Neutrophil (primary cell): Measurements from ENCODE around the gene PMF1.

Source experiments
- H3K27ac ChIP-seq: fragments of 200-600 bp; sonication (generic); 2 replicates; pipeline ENCODE4 v1.5.1; 2016; ENCODE audit warnings: mild to moderate bottlenecking, moderate library complexity
- H3K27me3 ChIP-seq: fragments of 200-600 bp; sonication (generic); 2 replicates; pipeline ENCODE4 v1.6.0; 2016; ENCODE audit warnings: mild to moderate bottlenecking
- H3K36me3 ChIP-seq: fragments of 200-600 bp; sonication (generic); 2 replicates; pipeline ENCODE4 v1.5.1; 2017
- H3K4me1 ChIP-seq, 2 experiments: fragments of 200-600 bp in 1 of 2; sonication (generic) in 1 of 2; 1 replicate in 1 of 2; 2 replicates in 1 of 2; pipeline versions ENCODE4 v1.5.1 to v1.6.1; 2013 to 2016; ENCODE audit warnings: low read depth in 1 of 2, low read length in 1 of 2, mild to moderate bottlenecking in 1 of 2, moderate library complexity in 1 of 2; ENCODE audit not compliant: control insufficient read depth in 1 of 2, insufficient read depth in 1 of 2
- H3K4me3 ChIP-seq, 2 experiments: fragments of 200-600 bp in 1 of 2; sonication (generic) in 1 of 2; 1 replicate in 1 of 2; 2 replicates in 1 of 2; pipeline ENCODE4 v1.5.1; 2013 to 2016; ENCODE audit warnings: low read depth in 1 of 2, low read length in 1 of 2, mild to moderate bottlenecking in 1 of 2, moderate library complexity in 1 of 2
- H3K9me3 ChIP-seq: fragments of 200-600 bp; sonication (generic); 2 replicates; pipeline ENCODE4 v1.5.1; 2016
- CTCF ChIP-seq: fragments of 200-600 bp; sonication (generic); IDR thresholded peaks from 2 replicates; pipeline ENCODE4 v1.5.1; 2016; ENCODE audit warnings: antibody characterized with exemption

PMF1 gene

GRCh38 chr1:156228501-156228900 is 15.7 kb downstream of the PMF1 start:
- no peak for TF ChIP-seq CTCF
- no peaks in the 10 kb centered on the region for H3K27me3 ChIP-seq
- H3K9me3 ChIP-seq, result no peaks in the 10 kb centered on the region
- H3K4me1 ChIP-seq, result peaks cover 6 to 10% of the 10 kb centered on the region in 2 experiments
- H3K27ac ChIP-seq, result no peak overlapping the region
- peaks cover 40% of the 10 kb centered on the region for H3K36me3 ChIP-seq
- H3K4me3 ChIP-seq, result no peak overlapping the region

GRCh38 chr1:156229809-156230472 is 17.1 kb downstream of the PMF1 start:
- H3K4me3 ChIP-seq, result no peak overlapping the region
- H3K9me3 ChIP-seq, result no peaks in the 10 kb centered on the region
- H3K4me1 ChIP-seq, result peaks cover 5 to 8% of the 10 kb centered on the region in 2 experiments
- no peak overlapping the region for H3K27ac ChIP-seq
- no peaks in the 10 kb centered on the region for H3K27me3 ChIP-seq
- TF ChIP-seq CTCF, result no peak
- peaks cover 47% of the 10 kb centered on the region for H3K36me3 ChIP-seq

- H3K27ac ChIP-seq, result no peak overlapping the region
- H3K9me3 ChIP-seq, result no peaks in the 10 kb centered on the region
- H3K4me3 ChIP-seq, result no peak overlapping the region
- H3K4me1 ChIP-seq, result peaks cover under 1 to 4% of the 10 kb centered on the region in 2 experiments
- H3K36me3 ChIP-seq, result peaks cover 50% of the 10 kb centered on the region
- H3K27me3 ChIP-seq, result no peaks in the 10 kb centered on the region
- TF ChIP-seq CTCF, result no peak
Measured at GRCh38 chr1:156230473-156230837, 17.6 kb downstream of the PMF1 start.

GRCh38 chr1:156232201-156232894 is 19.5 kb downstream of the PMF1 start:
- Histone ChIP-seq H3K27ac (no peak overlapping the region), H3K27me3 (no peaks in the 10 kb centered on the region), H3K36me3 (peaks cover 61% of the 10 kb centered on the region), H3K9me3 (no peaks in the 10 kb centered on the region), H3K4me1 (no peaks in the 10 kb centered on the region), H3K4me3 (no peak overlapping the region)
- no peak for TF ChIP-seq CTCF

- peaks cover 68% of the 10 kb centered on the region for H3K36me3 ChIP-seq
- no peaks in the 10 kb centered on the region for H3K9me3 ChIP-seq
- H3K4me1 ChIP-seq, result no peaks in the 10 kb centered on the region
- no peak overlapping the region for H3K4me3 ChIP-seq
- TF ChIP-seq CTCF, result no peak
- H3K27ac ChIP-seq, result no peak overlapping the region
- H3K27me3 ChIP-seq, result no peaks in the 10 kb centered on the region
Measured at GRCh38 chr1:156233426-156234127, 20.8 kb downstream of the PMF1 start.
